Right lobe of liver (tissue), 4 donors: ENCODE data around the gene TLE3.

Source experiments
- POLR2A ChIP-seq: fragments of 450-650 bp; IDR thresholded peaks from one replicate; pipeline ENCODE4 v1.6.1; 2017; ENCODE audit warnings: antibody characterized with exemption, mild to moderate bottlenecking
- TF ChIP-seq, protein P1 (sequence below), 4 donors: fragments of 200-600 bp in 3 of 4; fragments of 450-650 bp in 1 of 4; IDR thresholded peaks; one replicate each; pipeline versions ENCODE4 v1.5.1 to v1.8.0; 2016 to 2022; ENCODE audit warnings: antibody characterized with exemption in 4 of 4, mild to moderate bottlenecking in 2 of 4
- donor health status: DM: no; HTN: no; CAD: no.
- donor health status: DM: no; HTN: no; CAD: no.
- donor health status: DM: no; HTN: yes; CAD: no.

GRCh38 chr15:70090436-70091296, 7.1 kb downstream of the TLE3 start:
- TF ChIP-seq, protein P1, sequence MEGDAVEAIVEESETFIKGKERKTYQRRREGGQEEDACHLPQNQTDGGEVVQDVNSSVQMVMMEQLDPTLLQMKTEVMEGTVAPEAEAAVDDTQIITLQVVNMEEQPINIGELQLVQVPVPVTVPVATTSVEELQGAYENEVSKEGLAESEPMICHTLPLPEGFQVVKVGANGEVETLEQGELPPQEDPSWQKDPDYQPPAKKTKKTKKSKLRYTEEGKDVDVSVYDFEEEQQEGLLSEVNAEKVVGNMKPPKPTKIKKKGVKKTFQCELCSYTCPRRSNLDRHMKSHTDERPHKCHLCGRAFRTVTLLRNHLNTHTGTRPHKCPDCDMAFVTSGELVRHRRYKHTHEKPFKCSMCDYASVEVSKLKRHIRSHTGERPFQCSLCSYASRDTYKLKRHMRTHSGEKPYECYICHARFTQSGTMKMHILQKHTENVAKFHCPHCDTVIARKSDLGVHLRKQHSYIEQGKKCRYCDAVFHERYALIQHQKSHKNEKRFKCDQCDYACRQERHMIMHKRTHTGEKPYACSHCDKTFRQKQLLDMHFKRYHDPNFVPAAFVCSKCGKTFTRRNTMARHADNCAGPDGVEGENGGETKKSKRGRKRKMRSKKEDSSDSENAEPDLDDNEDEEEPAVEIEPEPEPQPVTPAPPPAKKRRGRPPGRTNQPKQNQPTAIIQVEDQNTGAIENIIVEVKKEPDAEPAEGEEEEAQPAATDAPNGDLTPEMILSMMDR (IDR thresholded peaks at IDR 0.05), result no peak
- TF ChIP-seq POLR2A, result no peak
